NCI-H1105 treated with DMSO at 0.1 percent for 48 hours (cell line): ENCODE results near the gene LEKR1.

Experiments
- DNase-seq: peaks from one replicate; lab custom pipeline; 2025; lab: John Stamatoyannopoulos, UW

LEKR1 gene

GRCh38 chr3:156985711-156986110, 159.6 kb downstream of the LEKR1 start:
- DNase-seq = no peak

GRCh38 chr3:156987946-156988345, 161.8 kb downstream of the LEKR1 start:
- DNase-seq = no peak

GRCh38 chr3:156997351-156997750, 171.2 kb downstream of the LEKR1 start:
- DNase-seq = no peak

GRCh38 chr3:157001221-157001957, 175.2 kb downstream of the LEKR1 start:
- no peak for DNase-seq

GRCh38 chr3:157021679-157022078, 195.5 kb downstream of the LEKR1 start:
- no peak for DNase-seq

- DNase-seq = no peak
These were observed 197.1 kb downstream of the LEKR1 start for GRCh38 chr3:157023226-157023625.

- no peak for DNase-seq
These were observed 199.9 kb downstream of the LEKR1 start for GRCh38 chr3:157026091-157026490.

- DNase-seq = no peak
These were observed 201.9 kb downstream of the LEKR1 start for GRCh38 chr3:157027861-157028745.

GRCh38 chr3:157029365-157029790, 203.2 kb downstream of the LEKR1 start:
- DNase-seq = no peak

GRCh38 chr3:157030712-157031111, 204.6 kb downstream of the LEKR1 start:
- DNase-seq = no peak

GRCh38 chr3:157033001-157033400, 206.8 kb downstream of the LEKR1 start:
- DNase-seq = no peak

- no peak for DNase-seq
These were observed 214.3 kb downstream of the LEKR1 start for GRCh38 chr3:157040456-157040855.

- DNase-seq = no peak
These were observed 216.1 kb downstream of the LEKR1 start for GRCh38 chr3:157042226-157042625.

- DNase-seq = no peak
These were observed 217.6 kb downstream of the LEKR1 start for GRCh38 chr3:157043771-157044170.

- no peak for DNase-seq
These were observed 219.2 kb downstream of the LEKR1 start for GRCh38 chr3:157045238-157045850.

GRCh38 chr3:157046520-157046919, 220.4 kb downstream of the LEKR1 start:
- DNase-seq = no peak

GRCh38 chr3:157051055-157051454, 224.9 kb downstream of the LEKR1 start:
- no peak for DNase-seq

GRCh38 chr3:157051591-157051990, 225.4 kb downstream of the LEKR1 start:
- no peak for DNase-seq

- DNase-seq = no peak
These were observed 229.9 kb downstream of the LEKR1 start for GRCh38 chr3:157056035-157056434.

- no peak for DNase-seq
These were observed 232.4 kb downstream of the LEKR1 start for GRCh38 chr3:157058392-157059071.

GRCh38 chr3:157059181-157059580, 233.0 kb downstream of the LEKR1 start:
- no peak for DNase-seq

- DNase-seq = no peak
These were observed 233.5 kb downstream of the LEKR1 start for GRCh38 chr3:157059661-157060060.
